Measurements from ENCODE around the gene CBX4.

The CBX4 gene

GRCh38 chr17:79837888-79838521, 1.2 kb downstream of the CBX4 start:
- no peak for DNase-seq
- Histone ChIP-seq H3K27me3 (ENCODE audit: insufficient read depth, low read depth, severe bottlenecking) (peaks cover 30% of the 10 kb centered on the region), H3K27ac (peak overlapping the region; percentile 65), H3K9me3 (ENCODE audit: severe bottlenecking) (peaks cover 11% of the 10 kb centered on the region), H3K4me3 (ENCODE audit: low read depth, low read length) (peak overlapping the region; percentile 90), H3K36me3 (peaks cover 47% of the 10 kb centered on the region)
- no peak for TF ChIP-seq CTCF (IDR thresholded peaks at IDR 0.05; ENCODE audit: low read depth, low read length)

- Histone ChIP-seq H3K27ac (no peak overlapping the region), H3K36me3 (peaks cover 49% of the 10 kb centered on the region), H3K27me3 (ENCODE audit: insufficient read depth, low read depth, severe bottlenecking) (peaks cover 22% of the 10 kb centered on the region), H3K9me3 (ENCODE audit: severe bottlenecking) (peaks cover 7% of the 10 kb centered on the region), H3K4me3 (ENCODE audit: low read depth, low read length) (peak overlapping the region; percentile 90)
- no peak for TF ChIP-seq CTCF (IDR thresholded peaks at IDR 0.05; ENCODE audit: low read depth, low read length)
- no peak for DNase-seq
Measured at GRCh38 chr17:79836972-79837887, 2.0 kb downstream of the CBX4 start.

GRCh38 chr17:79836510-79836971, 2.7 kb downstream of the CBX4 start:
- Histone ChIP-seq H3K9me3 (ENCODE audit: severe bottlenecking) (peaks cover 3% of the 10 kb centered on the region), H3K27me3 (ENCODE audit: insufficient read depth, low read depth, severe bottlenecking) (peaks cover 16% of the 10 kb centered on the region), H3K27ac (peak overlapping the region; percentile 24; the same call in 1 of the 2 replicates), H3K4me3 (ENCODE audit: low read depth, low read length) (no peak overlapping the region), H3K36me3 (peaks cover 49% of the 10 kb centered on the region)
- TF ChIP-seq CTCF (IDR thresholded peaks at IDR 0.05; ENCODE audit: low read depth, low read length), result no peak
- no peak for DNase-seq

GRCh38 chr17:79835953-79836509, 3.2 kb downstream of the CBX4 start:
- Histone ChIP-seq H3K4me3 (ENCODE audit: low read depth, low read length) (no peak overlapping the region), H3K27ac (no peak overlapping the region; the same call in 1 of the 2 replicates), H3K27me3 (ENCODE audit: insufficient read depth, low read depth, severe bottlenecking) (peaks cover 12% of the 10 kb centered on the region), H3K36me3 (peaks cover 49% of the 10 kb centered on the region), H3K9me3 (ENCODE audit: severe bottlenecking) (peaks cover 3% of the 10 kb centered on the region)
- TF ChIP-seq CTCF (IDR thresholded peaks at IDR 0.05; ENCODE audit: low read depth, low read length), result no peak
- DNase-seq, result peak; percentile 70

GRCh38 chr17:79835470-79835899, 3.8 kb downstream of the CBX4 start:
- Histone ChIP-seq H3K27me3 (ENCODE audit: insufficient read depth, low read depth, severe bottlenecking) (peaks cover 8% of the 10 kb centered on the region), H3K9me3 (ENCODE audit: severe bottlenecking) (peaks cover under 1% of the 10 kb centered on the region), H3K27ac (no peak overlapping the region)

More at GRCh38 chr17:79835470-79835899, 3.8 kb downstream of the CBX4 start:
- peaks cover 49% of the 10 kb centered on the region for H3K36me3 ChIP-seq
- DNase-seq, result no peak
- TF ChIP-seq CTCF (IDR thresholded peaks at IDR 0.05; ENCODE audit: low read depth, low read length), result 0 out of 2 replicates have a peak, but pooled peaks have one; percentile 4
- H3K4me3 ChIP-seq (ENCODE audit: low read depth, low read length), result no peak overlapping the region

Data from WERI-Rb-1 (cell line).